ENCODE measurements around the gene ARF6.

DNA sequence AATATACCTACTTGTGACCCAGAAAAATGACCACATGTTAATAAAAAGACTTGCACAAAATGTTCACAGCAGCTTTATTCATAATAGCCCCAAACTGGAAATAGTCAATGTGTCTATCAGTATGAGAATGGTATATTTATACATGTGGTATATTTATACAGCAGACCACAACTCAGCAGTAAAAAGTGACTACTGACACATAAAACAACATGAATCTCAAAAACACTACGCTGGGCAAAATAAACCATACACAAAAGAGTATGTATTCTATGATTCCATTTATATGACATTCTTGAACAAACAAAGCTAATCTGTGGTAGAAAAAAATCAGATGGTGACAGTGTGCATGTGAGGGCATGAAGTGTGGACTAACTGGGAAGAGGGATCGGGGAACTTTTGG is 35.1 kb downstream of the ARF6 start:
- TF ChIP-seq, protein P1, sequence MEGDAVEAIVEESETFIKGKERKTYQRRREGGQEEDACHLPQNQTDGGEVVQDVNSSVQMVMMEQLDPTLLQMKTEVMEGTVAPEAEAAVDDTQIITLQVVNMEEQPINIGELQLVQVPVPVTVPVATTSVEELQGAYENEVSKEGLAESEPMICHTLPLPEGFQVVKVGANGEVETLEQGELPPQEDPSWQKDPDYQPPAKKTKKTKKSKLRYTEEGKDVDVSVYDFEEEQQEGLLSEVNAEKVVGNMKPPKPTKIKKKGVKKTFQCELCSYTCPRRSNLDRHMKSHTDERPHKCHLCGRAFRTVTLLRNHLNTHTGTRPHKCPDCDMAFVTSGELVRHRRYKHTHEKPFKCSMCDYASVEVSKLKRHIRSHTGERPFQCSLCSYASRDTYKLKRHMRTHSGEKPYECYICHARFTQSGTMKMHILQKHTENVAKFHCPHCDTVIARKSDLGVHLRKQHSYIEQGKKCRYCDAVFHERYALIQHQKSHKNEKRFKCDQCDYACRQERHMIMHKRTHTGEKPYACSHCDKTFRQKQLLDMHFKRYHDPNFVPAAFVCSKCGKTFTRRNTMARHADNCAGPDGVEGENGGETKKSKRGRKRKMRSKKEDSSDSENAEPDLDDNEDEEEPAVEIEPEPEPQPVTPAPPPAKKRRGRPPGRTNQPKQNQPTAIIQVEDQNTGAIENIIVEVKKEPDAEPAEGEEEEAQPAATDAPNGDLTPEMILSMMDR (IDR thresholded peaks at IDR 0.05; ENCODE audit: low read depth, low read length), result no peak
- TF ChIP-seq EZH2phosphoT487 (IDR thresholded peaks at IDR 0.05; ENCODE audit: low read depth), result no peak
